Uterus (tissue), 4 donors: Measurements from ENCODE around the gene TMEM54. TPM values are rescaled to one million over a fixed set of nuclear protein-coding genes. Genes with fewer than 3 reads are reported as not detected.
A peak's percentile ranks its signal among the peaks of the same experiment; 100 is the strongest.

Source experiments
- DNase-seq, 2 donors: peaks; one replicate each; pipeline ENCODE4 v3.0.0-alpha.2; 2019 to 2020
- H3K27ac ChIP-seq, 2 donors: fragments of 200-600 bp; sonication (generic); 1 replicate in 1 of 2; 2 replicates in 1 of 2; pipeline ENCODE4 v1.5.1; 2016 to 2018
- H3K27me3 ChIP-seq, 2 donors: fragments of 200-600 bp; sonication (generic); one replicate each; pipeline ENCODE4 v1.5.1; 2018 to 2019; ENCODE audit warnings: control low read depth in 1 of 2
- H3K36me3 ChIP-seq, 2 donors: fragments of 200-600 bp; sonication (generic); one replicate each; pipeline ENCODE4 v1.5.1; 2019; ENCODE audit warnings: control low read depth in 1 of 2
- H3K4me1 ChIP-seq, 2 donors: fragments of 200-600 bp; sonication (generic); one replicate each; pipeline ENCODE4 v1.5.1; 2018 to 2019; ENCODE audit warnings: control low read depth in 1 of 2
- H3K4me3 ChIP-seq, 2 donors: fragments of 200-600 bp; sonication (generic); 1 replicate in 1 of 2; 2 replicates in 1 of 2; pipeline ENCODE4 v1.5.1; 2018 to 2019; ENCODE audit warnings: mild to moderate bottlenecking in 1 of 2
- H3K9me3 ChIP-seq, 2 donors: fragments of 200-600 bp; sonication (generic); one replicate each; pipeline ENCODE4 v1.5.1; 2019; ENCODE audit warnings: control low read depth in 1 of 2
- POLR2A ChIP-seq, 2 donors: fragments of 450-650 bp; IDR thresholded peaks; one replicate each; pipeline ENCODE4 v1.6.1; 2016; ENCODE audit warnings: antibody characterized with exemption in 2 of 2, mild to moderate bottlenecking in 1 of 2, moderate library complexity in 1 of 2
- intact Hi-C: fragments of 100-400 bp; cut with DNase I; formaldehyde crosslinking; loops from one replicate; pipeline ENCODE4 v1.15.1; 2023; ENCODE audit warnings: low total_unique reads
- total RNA-seq, 4 donors: library from RNA; depleted of rRNA in 3 of 4; stranded (reverse); fragments of >200 nt in 3 of 4; gene quantifications; one replicate each; pipeline versions ENCODE4 v1.1.0 to v1.2.4, GENCODE V29; 2014 to 2023
- TF ChIP-seq, protein P1 (sequence below), 4 experiments: fragments of 200-600 bp in 2 of 4; fragments of 450-650 bp in 2 of 4; sonication (generic) in 2 of 4; IDR thresholded peaks; one replicate each; pipeline ENCODE4 v1.5.1; 2016 to 2019; ENCODE audit warnings: antibody characterized with exemption in 4 of 4, mild to moderate bottlenecking in 2 of 4, moderate library complexity in 1 of 4
- donor health status: DM: yes; HTN: yes; CAD: no.

The TMEM54 gene
- total RNA-seq, 4 donors from 2014 or later, result 18.4 to 57.4 (median 34.8) TPM

- no peak for DNase-seq
- Histone ChIP-seq H3K4me1 (no peaks in the 10 kb centered on the region), H3K27ac (no peak overlapping the region), H3K4me3 (no peak overlapping the region), H3K36me3 (no peaks in the 10 kb centered on the region), H3K27me3 (no peaks in the 10 kb centered on the region), H3K9me3 (no peaks in the 10 kb centered on the region)
- intact Hi-C loops, result no loop called here
- TF ChIP-seq, protein P1, sequence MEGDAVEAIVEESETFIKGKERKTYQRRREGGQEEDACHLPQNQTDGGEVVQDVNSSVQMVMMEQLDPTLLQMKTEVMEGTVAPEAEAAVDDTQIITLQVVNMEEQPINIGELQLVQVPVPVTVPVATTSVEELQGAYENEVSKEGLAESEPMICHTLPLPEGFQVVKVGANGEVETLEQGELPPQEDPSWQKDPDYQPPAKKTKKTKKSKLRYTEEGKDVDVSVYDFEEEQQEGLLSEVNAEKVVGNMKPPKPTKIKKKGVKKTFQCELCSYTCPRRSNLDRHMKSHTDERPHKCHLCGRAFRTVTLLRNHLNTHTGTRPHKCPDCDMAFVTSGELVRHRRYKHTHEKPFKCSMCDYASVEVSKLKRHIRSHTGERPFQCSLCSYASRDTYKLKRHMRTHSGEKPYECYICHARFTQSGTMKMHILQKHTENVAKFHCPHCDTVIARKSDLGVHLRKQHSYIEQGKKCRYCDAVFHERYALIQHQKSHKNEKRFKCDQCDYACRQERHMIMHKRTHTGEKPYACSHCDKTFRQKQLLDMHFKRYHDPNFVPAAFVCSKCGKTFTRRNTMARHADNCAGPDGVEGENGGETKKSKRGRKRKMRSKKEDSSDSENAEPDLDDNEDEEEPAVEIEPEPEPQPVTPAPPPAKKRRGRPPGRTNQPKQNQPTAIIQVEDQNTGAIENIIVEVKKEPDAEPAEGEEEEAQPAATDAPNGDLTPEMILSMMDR (IDR thresholded peaks at IDR 0.05), result no peak
- TF ChIP-seq POLR2A (IDR thresholded peaks at IDR 0.05), result no peak
Measured at GRCh38 chr1:32877211-32878110, 23.7 kb downstream of the TMEM54 start.

GRCh38 chr1:32876341-32877210, 24.6 kb downstream of the TMEM54 start:
- Histone ChIP-seq H3K27ac (no peak overlapping the region), H3K27me3 (no peaks in the 10 kb centered on the region), H3K36me3 (no peaks in the 10 kb centered on the region), H3K4me3 (no peak overlapping the region), H3K9me3 (no peaks in the 10 kb centered on the region), H3K4me1 (no peaks in the 10 kb centered on the region)
- no peak for DNase-seq
- intact Hi-C loops, result no loop called here
- TF ChIP-seq, protein P1 (IDR thresholded peaks at IDR 0.05), result peak; percentile 37 to 63 (median 48)
- no peak for TF ChIP-seq POLR2A (IDR thresholded peaks at IDR 0.05)

GRCh38 chr1:32874860-32875752, 26.1 kb downstream of the TMEM54 start:
- intact Hi-C loops, result no loop called here
- Histone ChIP-seq H3K27me3 (no peaks in the 10 kb centered on the region), H3K4me1 (no peaks in the 10 kb centered on the region), H3K4me3 (no peak overlapping the region), H3K27ac (no peak overlapping the region), H3K36me3 (no peaks in the 10 kb centered on the region), H3K9me3 (no peaks in the 10 kb centered on the region)
- no peak for TF ChIP-seq POLR2A (IDR thresholded peaks at IDR 0.05)
- TF ChIP-seq, protein P1 (IDR thresholded peaks at IDR 0.05), result no peak
- DNase-seq, result no peak

- H3K4me1 ChIP-seq, result no peaks in the 10 kb centered on the region
- H3K4me3 ChIP-seq, result no peak overlapping the region
- DNase-seq, result no peak
- TF ChIP-seq POLR2A (IDR thresholded peaks at IDR 0.05), result no peak
- TF ChIP-seq, protein P1 (IDR thresholded peaks at IDR 0.05), result no peak
- no peaks in the 10 kb centered on the region for H3K27me3 ChIP-seq
- no peaks in the 10 kb centered on the region for H3K9me3 ChIP-seq
- H3K27ac ChIP-seq, result no peak overlapping the region
- intact Hi-C loops, result no loop called here
- no peaks in the 10 kb centered on the region for H3K36me3 ChIP-seq
Measured at GRCh38 chr1:32873484-32873883, 27.7 kb downstream of the TMEM54 start.
